GM18909 (cell line): Measurements from ENCODE around the gene ADAMTS6.
"Not testable (repeated sequence)": the region's sequence is repeated elsewhere in the genome, so short reads cannot be mapped to it uniquely, and the experiment has no call there.

Experiments
- ATAC-seq: cut with Tn5 transposase; IDR thresholded peaks from one replicate; pipeline ENCODE4 v1.9.1; 2021; ENCODE audit warnings: mild to moderate bottlenecking; ENCODE audit not compliant: unreplicated experiment, poor library complexity

Gene ADAMTS6

DNA sequence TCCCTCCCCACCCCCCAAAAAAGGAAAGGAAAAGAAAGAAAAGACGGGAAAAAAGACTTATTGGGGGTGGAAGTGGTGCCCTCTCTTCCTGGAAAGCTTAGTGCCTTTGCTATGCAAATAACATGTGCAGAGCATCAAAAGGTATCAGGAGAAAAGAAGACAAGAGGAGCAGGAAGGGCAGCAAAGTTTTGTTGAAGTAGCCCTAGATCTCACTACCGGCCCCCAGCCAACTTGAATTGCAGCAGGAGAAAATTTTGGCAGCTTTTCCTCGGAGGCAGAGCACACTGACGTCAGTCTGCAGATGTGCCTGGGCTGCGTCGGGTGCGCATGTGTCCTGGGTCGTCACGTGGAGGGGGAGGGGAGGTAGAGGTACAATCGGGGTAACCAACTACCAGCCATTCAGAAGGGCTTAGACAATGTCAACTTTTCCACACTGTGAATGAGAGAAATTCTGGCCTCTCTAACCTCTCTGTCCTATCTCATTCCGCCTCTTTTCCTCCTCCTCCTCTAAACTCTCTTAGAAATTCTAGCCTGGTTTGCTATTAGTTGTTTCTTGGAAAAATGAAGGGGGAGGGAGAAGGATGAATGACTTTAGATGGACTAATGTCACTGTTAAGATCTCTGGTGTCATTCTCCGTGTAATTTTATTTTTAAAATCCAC is at the start of gene ADAMTS6:
TSS of gene ADAMTS6 (minus strand) at position 286 of the 661 bp plus-strand sequence. CDS start 8,247 bp downstream, outside the sequence.
- ATAC-seq = peak; percentile 86

- no peak for ATAC-seq
Measured at GRCh38 chr5:65530904-65531303, 49.2 kb upstream of the ADAMTS6 start.

GRCh38 chr5:65525726-65526125 is 44.0 kb upstream of the ADAMTS6 start:
- ATAC-seq = no peak

DNA sequence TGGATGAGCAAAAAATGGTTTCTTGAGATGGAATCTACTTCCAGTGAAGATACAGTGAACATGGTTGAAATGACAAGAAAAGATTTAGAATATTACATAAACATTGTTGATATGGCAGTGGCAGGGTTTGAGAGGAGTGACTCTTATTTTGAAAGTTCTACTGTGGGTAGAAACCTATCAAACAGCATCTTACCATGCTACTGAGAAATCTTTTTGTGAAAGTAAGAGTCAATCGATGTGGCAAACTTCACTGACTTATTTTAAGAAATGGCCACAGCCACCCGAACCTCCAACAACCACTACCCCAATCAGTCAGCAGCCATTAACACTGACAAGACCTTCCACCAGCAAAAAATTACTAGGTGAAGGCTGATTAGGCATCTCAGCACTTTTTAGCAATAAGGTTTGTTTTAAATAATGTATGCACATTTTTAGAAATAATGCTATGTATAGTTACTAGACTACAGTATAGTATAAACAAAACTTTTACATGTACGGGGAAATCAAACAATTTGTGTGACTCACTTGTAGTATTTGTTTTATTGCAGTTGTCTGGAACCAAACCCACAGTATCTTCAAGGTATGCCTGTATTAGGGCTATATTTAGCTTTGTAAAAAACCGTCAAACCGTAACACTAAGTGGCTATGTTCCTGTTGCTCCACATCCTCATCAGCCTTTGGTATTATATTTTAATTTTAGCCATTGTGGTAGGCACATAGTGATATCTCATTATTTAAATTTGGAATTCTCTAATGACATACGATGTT is 30.6 kb upstream of the ADAMTS6 start:
- ATAC-seq = no peak

DNA sequence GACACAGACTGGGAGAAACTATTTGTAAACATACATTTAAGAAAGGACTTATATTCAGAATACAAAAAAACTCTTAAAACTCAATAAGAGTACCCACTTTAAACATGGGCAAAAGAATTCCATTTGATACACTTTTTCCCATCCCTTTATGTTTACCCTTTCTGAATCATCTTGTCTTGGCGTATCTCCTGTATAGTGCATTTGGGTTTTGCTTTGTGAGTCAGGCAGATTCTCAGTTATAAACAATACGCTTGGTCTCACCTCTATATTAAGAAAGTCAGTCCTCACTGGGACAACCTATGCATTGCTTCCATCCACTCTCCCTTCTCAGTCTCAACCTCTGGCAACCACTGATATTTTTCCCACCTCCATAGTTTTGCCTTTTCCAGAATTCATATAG is 27.3 kb upstream of the ADAMTS6 start:
- no peak for ATAC-seq

DNA sequence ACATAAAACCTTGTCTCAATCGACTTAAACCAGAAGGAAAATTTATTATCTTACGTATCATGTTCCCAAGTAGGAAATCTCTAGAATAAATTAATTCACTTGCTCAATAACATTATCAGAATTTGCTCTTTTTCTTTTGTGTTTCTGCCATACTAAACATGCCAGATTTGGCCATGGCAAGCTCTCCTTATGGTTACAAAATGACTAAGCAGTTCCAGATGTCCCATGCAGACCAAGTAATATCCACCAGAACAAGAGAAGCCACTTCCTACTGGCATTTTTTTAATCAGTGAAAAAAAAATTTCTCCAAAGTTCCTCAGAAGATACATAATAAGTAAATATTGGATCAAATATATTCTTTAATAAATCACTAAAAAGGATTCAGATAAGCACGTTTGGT is 25.2 kb upstream of the ADAMTS6 start:
- no peak for ATAC-seq

DNA sequence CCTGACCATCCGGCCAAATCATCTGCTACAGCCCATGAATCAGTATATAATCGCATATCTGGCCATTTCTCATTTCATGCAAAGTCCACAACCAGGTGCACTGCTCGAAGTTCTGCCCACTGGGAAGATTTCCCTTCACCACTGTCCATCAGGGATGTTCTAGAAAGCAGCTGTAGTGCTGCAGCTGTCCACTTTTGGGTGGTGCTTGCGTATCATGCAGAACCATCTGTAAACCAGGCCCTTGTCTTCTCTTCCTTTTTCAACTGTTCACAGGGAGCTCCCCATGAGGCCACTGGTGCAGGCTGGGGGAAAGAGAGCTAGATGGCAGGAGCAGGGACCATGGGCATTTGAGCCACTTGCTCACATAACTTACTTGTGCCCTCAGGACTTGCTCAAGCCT is 7.4 kb upstream of the ADAMTS6 start:
- no peak for ATAC-seq

GRCh38 chr5:65488038-65488687 is 6.4 kb upstream of the ADAMTS6 start:
- ATAC-seq = not testable (repeated sequence)

DNA sequence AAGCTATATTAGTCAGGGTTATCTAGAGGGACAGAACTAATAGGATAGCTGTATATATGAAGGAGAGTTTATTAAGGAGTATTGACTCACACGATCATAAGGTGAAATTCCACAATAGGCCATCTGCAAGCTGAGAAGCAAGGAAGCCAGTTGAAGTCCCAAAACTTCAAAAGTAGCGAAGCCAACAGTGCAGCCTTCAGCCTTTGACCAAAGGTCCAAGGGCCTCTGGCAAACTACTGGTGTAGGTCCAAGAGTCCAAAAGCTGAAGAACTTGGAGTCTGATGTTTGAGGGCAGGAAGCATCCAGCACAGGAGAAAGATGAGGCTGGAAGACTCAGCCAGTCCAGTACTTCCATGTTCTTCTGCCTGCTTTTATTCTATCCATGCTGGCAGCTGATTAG is 5.1 kb upstream of the ADAMTS6 start:
- ATAC-seq = not testable (repeated sequence)

GRCh38 chr5:65485405-65485804 is 3.7 kb upstream of the ADAMTS6 start:
- ATAC-seq = no peak

GRCh38 chr5:65483546-65484346 is 2.0 kb upstream of the ADAMTS6 start:
- peak; percentile 54 for ATAC-seq

DNA sequence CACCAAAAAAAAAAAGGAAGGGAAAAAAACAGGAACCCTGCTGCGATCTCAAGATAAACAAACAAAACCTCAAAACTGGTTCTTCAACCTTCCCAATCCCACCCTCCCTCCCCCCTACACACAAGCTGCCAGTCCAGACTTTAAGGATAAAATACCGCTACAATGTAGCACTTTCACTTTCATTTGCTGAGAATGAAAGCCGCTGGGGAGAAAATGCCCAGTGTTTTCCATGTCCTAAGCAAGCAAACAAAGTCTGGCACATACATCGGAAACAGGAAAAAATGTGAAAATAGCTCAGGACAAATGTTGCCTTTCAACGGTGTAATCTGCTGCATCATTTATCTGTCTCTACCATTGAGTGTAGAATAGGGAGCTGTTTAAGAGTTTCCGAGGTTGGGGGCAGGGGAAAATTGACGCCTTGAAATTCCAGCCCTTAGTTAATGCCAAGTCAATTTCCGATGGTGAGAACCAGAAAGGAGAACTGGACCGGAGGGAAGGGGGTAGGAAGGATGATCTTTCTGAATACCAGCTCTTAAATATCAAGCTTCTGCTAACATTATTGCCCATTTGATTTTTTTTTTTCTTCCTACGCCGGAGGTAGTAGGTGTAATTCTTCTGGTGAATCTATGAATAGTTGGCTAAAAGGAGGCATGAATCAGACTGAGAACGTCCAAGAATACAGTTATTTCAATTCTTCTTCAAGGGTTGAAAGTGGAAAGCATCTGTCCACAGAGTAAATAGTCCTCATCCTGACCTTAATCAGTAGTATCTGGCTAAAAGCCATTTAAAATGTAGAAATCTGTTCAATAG is 1.2 kb upstream of the ADAMTS6 start:
- ATAC-seq = no peak

DNA sequence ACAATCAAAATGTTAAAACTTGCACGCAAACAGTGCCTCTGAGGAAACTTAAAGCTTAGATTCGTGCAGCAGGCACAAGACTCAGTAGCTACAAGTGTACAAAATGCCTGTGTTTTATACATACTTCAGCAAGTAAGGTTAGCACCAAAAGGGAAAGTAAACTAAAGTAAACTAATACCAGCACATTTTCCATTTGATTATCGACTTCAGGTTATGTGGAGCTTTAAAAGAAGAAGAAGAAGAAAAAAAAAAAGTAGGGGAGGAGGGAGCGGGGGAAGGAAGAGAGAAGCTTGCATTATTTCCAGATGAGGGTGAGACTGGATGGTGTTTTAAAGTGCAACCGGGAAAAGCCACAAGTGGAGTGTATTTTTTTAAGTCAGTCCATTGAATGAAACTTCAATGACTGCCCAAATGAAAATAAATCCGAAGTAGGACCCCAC is 596 bp upstream of the ADAMTS6 start:
- peak; percentile 16 for ATAC-seq

DNA sequence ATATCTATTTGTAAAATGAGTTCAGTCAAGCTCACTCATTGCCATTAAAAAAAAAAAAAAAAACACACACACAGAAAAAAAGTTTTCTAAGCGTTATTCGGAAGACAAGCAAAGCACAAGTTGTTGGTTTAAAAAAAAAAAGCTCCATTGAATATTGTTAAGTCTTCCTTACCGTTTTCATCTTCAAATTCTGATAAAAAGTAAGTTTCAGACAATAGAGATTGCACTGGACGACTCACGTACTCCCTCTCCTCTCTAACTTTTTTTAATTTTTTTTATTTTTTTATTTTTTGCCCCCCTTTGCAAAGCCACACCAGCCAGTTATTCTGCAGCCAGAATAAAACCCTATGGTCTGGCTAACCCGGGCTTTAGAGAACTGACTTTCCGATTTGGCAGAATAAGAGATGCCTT is 544 bp downstream of the ADAMTS6 start:
- ATAC-seq = peak; percentile 21

DNA sequence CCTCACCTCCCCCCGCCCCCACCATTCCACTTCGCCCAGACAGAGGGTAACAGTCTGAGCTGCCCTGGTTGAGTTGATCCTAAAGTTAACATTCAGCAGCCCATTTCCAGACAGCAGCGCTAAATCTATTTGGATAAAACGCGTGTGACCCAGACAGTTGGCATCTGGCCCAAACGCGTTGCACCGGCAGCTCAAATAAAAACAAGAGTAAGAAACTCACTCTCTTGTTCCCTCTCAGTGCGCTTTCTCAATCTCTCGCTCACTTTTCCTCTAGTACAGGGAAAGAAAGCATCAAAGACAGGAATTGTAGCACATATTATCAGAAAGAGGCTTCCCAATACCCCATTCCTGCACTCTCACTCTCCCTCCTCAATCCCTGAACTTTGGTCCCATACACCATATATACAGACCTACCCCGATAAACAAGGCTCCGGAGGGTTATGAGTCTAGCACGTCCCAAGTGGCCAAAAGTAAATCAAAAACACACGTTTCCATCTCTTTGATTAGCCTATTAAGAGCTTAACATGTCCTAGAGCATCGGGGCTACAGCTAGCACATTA is 1.3 kb downstream of the ADAMTS6 start:
- ATAC-seq = peak; percentile 35

DNA sequence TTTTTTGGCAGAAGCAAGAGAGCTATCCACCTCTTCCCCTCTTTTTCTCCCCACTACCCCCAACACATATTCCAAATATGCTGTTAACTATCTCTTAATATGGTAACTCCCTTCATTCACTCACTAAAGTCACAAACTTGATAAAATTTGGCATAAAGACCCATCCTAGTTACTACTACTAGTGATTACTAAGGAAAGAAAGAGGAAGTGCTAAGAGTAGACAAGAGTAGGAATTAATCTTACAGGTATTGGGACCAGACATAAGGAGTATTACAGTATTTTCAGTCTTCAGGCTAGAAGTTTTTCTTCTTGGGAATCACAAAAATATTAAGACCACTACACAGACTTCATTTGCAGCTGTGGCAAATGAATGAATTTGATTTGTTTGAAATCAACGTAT is 2.2 kb downstream of the ADAMTS6 start:
- ATAC-seq = no peak

GRCh38 chr5:65478336-65478735 is 3.4 kb downstream of the ADAMTS6 start:
- ATAC-seq = no peak

DNA sequence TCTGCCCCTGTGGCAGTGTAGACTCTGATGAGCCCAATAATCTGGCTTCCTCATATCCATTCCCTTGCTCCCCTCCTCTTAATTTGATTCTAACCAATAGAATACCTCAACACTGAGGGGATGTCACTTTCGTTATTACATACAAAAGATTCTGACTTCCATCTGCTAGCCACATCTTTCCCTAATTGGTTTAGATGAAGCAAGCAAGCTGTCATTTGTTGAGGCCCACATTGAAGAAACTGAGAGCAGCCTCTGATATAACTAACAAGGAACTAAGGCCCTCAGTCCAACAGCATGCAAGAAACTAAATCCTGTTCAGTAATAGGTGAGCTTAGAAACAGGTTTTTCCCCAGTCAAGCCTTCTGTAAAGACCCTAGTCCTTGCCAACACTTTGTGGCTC is 5.8 kb downstream of the ADAMTS6 start:
- ATAC-seq = no peak

DNA sequence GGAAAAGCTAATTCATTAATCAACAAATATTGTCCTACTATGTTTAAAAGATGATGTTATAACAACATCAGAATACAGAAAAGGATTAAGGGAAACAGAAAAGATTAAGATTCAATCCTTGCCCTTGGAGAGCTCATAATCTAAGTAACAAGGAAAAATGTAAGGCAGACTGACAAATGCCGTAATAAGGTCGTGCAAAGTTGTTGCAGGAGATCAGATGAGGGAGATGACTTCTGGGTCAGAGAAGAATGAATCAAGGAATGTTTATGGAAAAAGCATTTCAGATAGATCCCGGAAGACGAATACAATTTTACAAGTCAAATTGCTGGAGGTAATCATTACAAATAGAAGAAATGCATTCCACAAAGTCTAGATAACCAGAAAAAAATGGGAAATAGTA is 6.4 kb downstream of the ADAMTS6 start:
- no peak for ATAC-seq
